SH-SY5Y (cell line): ENCODE data around the gene BAIAP2L2.

Experiments used
- GATA2 ChIP-seq: IDR thresholded peaks from 2 replicates; pipeline ENCODE4 v1.6.1; 2011; ENCODE audit warnings: mild to moderate bottlenecking, low read depth, low read length
- GATA3 ChIP-seq: IDR thresholded peaks from 2 replicates; pipeline ENCODE4 v1.6.1; 2011; ENCODE audit warnings: low read depth, mild to moderate bottlenecking, low read length, moderate library complexity

DNA sequence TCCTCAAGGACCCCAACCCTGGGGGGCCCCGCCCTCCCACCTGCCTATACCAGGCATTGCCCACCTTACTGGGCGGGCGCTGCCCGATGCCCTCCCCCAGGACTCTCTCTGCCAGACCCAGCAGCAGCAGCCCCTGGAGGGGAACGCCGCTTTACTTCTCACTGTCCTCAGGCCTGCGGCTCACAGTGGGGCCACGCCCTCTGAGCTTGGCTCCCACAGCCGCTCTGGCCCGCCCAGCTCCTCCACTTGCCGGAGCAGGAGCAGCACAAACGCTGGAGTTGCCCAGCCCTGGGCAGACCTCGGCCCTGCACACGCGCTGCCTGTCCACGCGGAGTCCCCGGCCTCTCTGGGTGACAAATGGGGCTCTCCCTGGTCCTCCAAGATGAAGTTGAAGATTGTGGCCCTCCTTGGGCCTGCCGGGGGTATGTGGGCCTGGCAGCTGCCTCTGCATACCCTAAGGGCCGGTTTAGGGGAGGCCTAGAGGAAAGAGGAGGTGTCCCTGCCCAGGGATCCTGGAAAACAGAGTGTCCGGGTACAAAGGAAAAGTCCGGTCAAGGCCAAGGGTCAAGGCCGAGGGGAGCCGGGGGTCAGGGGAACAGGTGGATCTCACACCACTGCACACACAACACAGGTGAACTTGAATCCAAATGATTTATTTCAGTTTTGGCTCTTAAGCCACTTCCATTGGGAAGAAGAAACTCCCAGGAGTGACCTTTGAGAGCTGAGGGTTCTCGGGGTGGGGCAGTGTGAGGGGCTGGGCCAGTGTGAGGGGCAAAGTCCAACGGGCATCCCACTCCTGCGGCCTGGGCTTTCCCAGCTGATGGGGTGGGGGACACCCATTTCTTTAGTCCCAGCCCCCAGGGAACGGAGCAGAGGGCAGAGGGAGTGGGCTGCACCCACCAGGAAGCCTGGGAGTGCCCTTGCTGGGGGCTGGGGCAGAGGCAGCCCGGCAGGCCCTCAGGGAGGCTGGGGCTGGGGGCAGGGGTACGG is 674 bp upstream of the BAIAP2L2 start:
- TF ChIP-seq GATA3 (no peak), GATA2 (no peak)
